ENCODE data around the gene ASPRV1.

GRCh38 chr2:69975136-69975852 lies 13.9 kb upstream of the ASPRV1 start:
- no peak for TF ChIP-seq EP300 (IDR thresholded peaks at IDR 0.05)
- TF ChIP-seq CTCF (IDR thresholded peaks at IDR 0.05), result no peak
- no peak for TF ChIP-seq POLR2A (IDR thresholded peaks at IDR 0.05)
